ENCODE results near the gene VIPR1.

Gene VIPR1

DNA sequence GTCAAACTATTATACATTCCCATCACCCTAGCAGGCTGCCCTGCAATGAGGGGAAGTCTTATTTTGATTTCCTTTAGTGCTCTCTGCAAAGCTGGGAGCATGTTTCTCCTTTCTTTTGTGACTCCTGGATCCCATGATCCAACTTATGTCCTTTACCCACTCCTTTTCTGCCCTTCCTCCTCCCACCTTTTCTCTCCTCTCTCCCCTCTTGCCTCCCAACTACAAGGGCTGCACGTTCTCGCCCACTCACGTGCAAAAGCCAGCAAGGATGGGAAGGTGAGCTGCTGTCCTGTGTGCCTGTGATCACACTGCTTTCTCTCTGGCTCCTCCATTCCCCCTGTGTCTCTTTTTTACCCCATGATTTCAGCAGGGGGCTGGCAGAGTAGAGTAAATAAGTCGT is 6.1 kb downstream of the VIPR1 start:
- H3K27ac ChIP-seq: no peak overlapping the region
- no peaks in the 10 kb centered on the region for H4K20me1 ChIP-seq (ENCODE audit: insufficient read depth)
- no peaks in the 10 kb centered on the region for H3K4me1 ChIP-seq (ENCODE audit: low read depth, poor library complexity, severe bottlenecking)
- H3K4me3 ChIP-seq (IDR thresholded peaks at IDR 0.05; ENCODE audit: insufficient read depth, low read depth, low read length): no peak overlapping the region
- no peak overlapping the region for H3K9ac ChIP-seq
- no peak overlapping the region for H2AFZ ChIP-seq (ENCODE audit: low read depth)
- no peak overlapping the region for H3K4me2 ChIP-seq
- no peaks in the 10 kb centered on the region for H3K36me3 ChIP-seq (ENCODE audit: insufficient read depth)
- no peaks in the 10 kb centered on the region for H3K79me2 ChIP-seq (ENCODE audit: insufficient read depth, low read depth)
- TF ChIP-seq, protein P1, sequence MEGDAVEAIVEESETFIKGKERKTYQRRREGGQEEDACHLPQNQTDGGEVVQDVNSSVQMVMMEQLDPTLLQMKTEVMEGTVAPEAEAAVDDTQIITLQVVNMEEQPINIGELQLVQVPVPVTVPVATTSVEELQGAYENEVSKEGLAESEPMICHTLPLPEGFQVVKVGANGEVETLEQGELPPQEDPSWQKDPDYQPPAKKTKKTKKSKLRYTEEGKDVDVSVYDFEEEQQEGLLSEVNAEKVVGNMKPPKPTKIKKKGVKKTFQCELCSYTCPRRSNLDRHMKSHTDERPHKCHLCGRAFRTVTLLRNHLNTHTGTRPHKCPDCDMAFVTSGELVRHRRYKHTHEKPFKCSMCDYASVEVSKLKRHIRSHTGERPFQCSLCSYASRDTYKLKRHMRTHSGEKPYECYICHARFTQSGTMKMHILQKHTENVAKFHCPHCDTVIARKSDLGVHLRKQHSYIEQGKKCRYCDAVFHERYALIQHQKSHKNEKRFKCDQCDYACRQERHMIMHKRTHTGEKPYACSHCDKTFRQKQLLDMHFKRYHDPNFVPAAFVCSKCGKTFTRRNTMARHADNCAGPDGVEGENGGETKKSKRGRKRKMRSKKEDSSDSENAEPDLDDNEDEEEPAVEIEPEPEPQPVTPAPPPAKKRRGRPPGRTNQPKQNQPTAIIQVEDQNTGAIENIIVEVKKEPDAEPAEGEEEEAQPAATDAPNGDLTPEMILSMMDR (conservative IDR thresholded peaks at IDR 0.05; ENCODE audit: low read depth, low read length): no peak
- no peaks in the 10 kb centered on the region for H3K27me3 ChIP-seq (ENCODE audit: insufficient read depth, low read depth)

DNA sequence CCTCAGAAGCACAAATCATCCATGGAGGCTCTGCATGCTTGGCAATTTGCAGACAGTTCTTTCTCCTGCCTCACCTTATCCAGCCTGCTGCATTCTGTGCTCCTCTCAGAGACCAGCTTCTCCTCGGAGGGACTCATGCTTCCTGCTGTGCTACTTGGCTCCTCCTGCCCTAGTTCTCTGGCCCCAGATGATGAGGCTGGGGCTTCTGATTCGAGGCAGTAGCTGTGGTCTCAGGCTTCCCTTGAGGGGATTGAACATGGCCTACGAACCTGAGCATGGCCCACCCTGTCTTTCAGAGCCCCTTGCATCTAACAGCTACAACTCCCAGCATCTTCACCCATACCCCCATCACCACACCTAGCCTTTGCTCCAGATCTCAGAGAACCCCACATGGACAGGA is 6.7 kb downstream of the VIPR1 start:
- Histone ChIP-seq H3K79me2 (ENCODE audit: insufficient read depth, low read depth) (no peaks in the 10 kb centered on the region), H4K20me1 (ENCODE audit: insufficient read depth) (no peaks in the 10 kb centered on the region), H3K4me2 (no peak overlapping the region), H3K9ac (no peak overlapping the region), H3K27me3 (ENCODE audit: insufficient read depth, low read depth) (no peaks in the 10 kb centered on the region), H3K27ac (no peak overlapping the region), H2AFZ (ENCODE audit: low read depth) (no peak overlapping the region), H3K4me1 (ENCODE audit: low read depth, poor library complexity, severe bottlenecking) (no peaks in the 10 kb centered on the region), H3K36me3 (ENCODE audit: insufficient read depth) (no peaks in the 10 kb centered on the region), H3K4me3 (IDR thresholded peaks at IDR 0.05; ENCODE audit: insufficient read depth, low read depth, low read length) (no peak overlapping the region)
- TF ChIP-seq, protein P1 (conservative IDR thresholded peaks at IDR 0.05; ENCODE audit: low read depth, low read length): no peak

DNA sequence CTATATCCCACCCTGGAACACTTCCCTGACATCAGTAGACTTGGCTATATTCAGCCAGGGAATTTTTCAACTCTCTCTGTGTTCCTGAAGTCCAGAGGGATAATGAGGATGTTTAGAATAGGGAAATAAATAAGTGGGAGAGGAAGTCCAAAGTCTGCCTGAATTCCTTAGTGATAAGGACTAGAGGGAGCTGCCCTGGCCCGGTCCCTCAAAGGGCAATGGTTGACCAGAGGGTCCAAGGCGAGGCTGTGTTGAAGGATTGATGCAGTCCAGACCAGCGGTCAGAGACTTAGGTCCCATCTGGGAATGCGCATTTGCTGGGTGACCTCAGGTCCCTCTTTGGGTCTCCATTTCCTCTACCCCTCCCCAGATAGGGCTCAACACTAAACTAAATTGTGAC is 7.9 kb downstream of the VIPR1 start:
- H3K4me1 ChIP-seq (ENCODE audit: low read depth, poor library complexity, severe bottlenecking): no peaks in the 10 kb centered on the region
- H3K27me3 ChIP-seq (ENCODE audit: insufficient read depth, low read depth): no peaks in the 10 kb centered on the region
- no peaks in the 10 kb centered on the region for H4K20me1 ChIP-seq (ENCODE audit: insufficient read depth)
- no peak overlapping the region for H2AFZ ChIP-seq (ENCODE audit: low read depth)
- TF ChIP-seq, protein P1 (conservative IDR thresholded peaks at IDR 0.05; ENCODE audit: low read depth, low read length): no peak
- H3K4me2 ChIP-seq: no peak overlapping the region
- no peaks in the 10 kb centered on the region for H3K79me2 ChIP-seq (ENCODE audit: insufficient read depth, low read depth)
- no peak overlapping the region for H3K4me3 ChIP-seq (IDR thresholded peaks at IDR 0.05; ENCODE audit: insufficient read depth, low read depth, low read length)
- no peaks in the 10 kb centered on the region for H3K36me3 ChIP-seq (ENCODE audit: insufficient read depth)
- no peak overlapping the region for H3K27ac ChIP-seq
- no peak overlapping the region for H3K9ac ChIP-seq

DNA sequence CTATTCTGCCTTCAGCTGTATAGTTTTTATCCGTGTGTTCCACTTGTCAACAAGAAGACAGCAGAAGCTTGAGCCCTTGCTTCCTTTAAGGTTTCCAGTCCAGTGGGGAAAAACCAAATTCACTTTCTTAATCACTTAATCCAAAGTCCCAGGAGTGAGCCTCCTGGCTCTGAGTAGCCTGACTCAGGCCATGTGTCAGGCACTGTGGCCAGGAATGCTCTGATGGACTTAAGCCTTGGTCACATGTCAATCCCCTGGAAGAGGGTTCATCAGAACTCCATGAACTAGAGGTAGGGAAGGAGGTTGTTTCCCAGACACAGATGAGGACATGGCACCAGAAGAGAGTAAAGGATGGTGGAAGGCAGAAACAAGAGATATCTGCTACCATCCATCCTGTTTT is 8.8 kb downstream of the VIPR1 start:
- no peaks in the 10 kb centered on the region for H3K27me3 ChIP-seq (ENCODE audit: insufficient read depth, low read depth)
- H2AFZ ChIP-seq (ENCODE audit: low read depth): no peak overlapping the region
- TF ChIP-seq, protein P1 (conservative IDR thresholded peaks at IDR 0.05; ENCODE audit: low read depth, low read length): no peak
- H4K20me1 ChIP-seq (ENCODE audit: insufficient read depth): no peaks in the 10 kb centered on the region
- H3K4me3 ChIP-seq (IDR thresholded peaks at IDR 0.05; ENCODE audit: insufficient read depth, low read depth, low read length): no peak overlapping the region
- no peak overlapping the region for H3K27ac ChIP-seq
- H3K9ac ChIP-seq: no peak overlapping the region
- no peak overlapping the region for H3K4me2 ChIP-seq
- no peaks in the 10 kb centered on the region for H3K36me3 ChIP-seq (ENCODE audit: insufficient read depth)
- no peaks in the 10 kb centered on the region for H3K4me1 ChIP-seq (ENCODE audit: low read depth, poor library complexity, severe bottlenecking)
- no peaks in the 10 kb centered on the region for H3K79me2 ChIP-seq (ENCODE audit: insufficient read depth, low read depth)

DNA sequence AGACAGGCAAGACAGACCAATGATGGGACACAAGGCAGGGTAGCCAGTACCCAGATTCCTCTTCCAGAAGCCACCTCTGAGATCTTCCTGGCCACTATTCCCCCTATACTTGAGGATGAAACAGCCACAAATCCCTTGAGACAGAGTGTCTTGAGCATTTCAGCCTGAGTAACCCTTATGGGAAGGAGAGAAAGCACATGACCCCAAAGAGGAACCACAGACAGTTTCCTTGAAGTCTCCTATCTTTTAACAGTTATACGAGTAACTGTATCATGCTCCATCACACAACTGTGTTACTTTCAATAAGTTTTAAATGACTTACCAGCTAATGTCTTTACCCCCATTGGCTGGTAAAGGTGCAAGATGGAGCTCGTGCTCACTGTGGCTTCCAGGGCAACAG is 9.3 kb downstream of the VIPR1 start:
- no peaks in the 10 kb centered on the region for H3K27me3 ChIP-seq (ENCODE audit: insufficient read depth, low read depth)
- no peaks in the 10 kb centered on the region for H3K36me3 ChIP-seq (ENCODE audit: insufficient read depth)
- TF ChIP-seq, protein P1 (conservative IDR thresholded peaks at IDR 0.05; ENCODE audit: low read depth, low read length): no peak
- no peaks in the 10 kb centered on the region for H3K79me2 ChIP-seq (ENCODE audit: insufficient read depth, low read depth)
- no peak overlapping the region for H3K27ac ChIP-seq
- no peaks in the 10 kb centered on the region for H3K4me1 ChIP-seq (ENCODE audit: low read depth, poor library complexity, severe bottlenecking)
- no peak overlapping the region for H2AFZ ChIP-seq (ENCODE audit: low read depth)
- no peaks in the 10 kb centered on the region for H4K20me1 ChIP-seq (ENCODE audit: insufficient read depth)
- H3K4me2 ChIP-seq: no peak overlapping the region
- H3K9ac ChIP-seq: no peak overlapping the region
- H3K4me3 ChIP-seq (IDR thresholded peaks at IDR 0.05; ENCODE audit: insufficient read depth, low read depth, low read length): no peak overlapping the region

Data from KMS-11 (cell line).